RWPE2 (cell line): ENCODE results near the gene TBC1D19.

Source experiments
- ATAC-seq: fragments of 200-7000 bp; cut with Tn5 transposase; 3 replicates; pipeline ENCODE4 v1.9.1; 2021; ENCODE audit warnings: low read depth
- DNase-seq: peaks from one replicate; pipeline ENCODE4 v3.0.0-alpha.2; 2020; ENCODE audit warnings: low spot score
- H3K27ac ChIP-seq: fragments of 450-650 bp; 2 replicates; pipeline ENCODE4 v1.5.1; 2017; ENCODE audit warnings: mild to moderate bottlenecking; ENCODE audit not compliant: poor library complexity, severe bottlenecking
- H3K27me3 ChIP-seq: fragments of 250-450 bp; sonication (Bioruptor Pico); 2 replicates; pipeline ENCODE4 v1.5.1; 2021; ENCODE audit warnings: mild to moderate bottlenecking, moderate library complexity; ENCODE audit not compliant: insufficient read depth, poor library complexity, severe bottlenecking
- H3K36me3 ChIP-seq: fragments of 250-450 bp; sonication (Bioruptor Pico); 2 replicates; pipeline ENCODE4 v1.5.1; 2020; ENCODE audit warnings: low read depth, mild to moderate bottlenecking, moderate library complexity
- H3K4me1 ChIP-seq: fragments of 250-450 bp; sonication (Bioruptor Pico); 2 replicates; pipeline ENCODE4 v1.5.1; 2021; ENCODE audit warnings: mild to moderate bottlenecking, moderate library complexity; ENCODE audit not compliant: insufficient read depth, poor library complexity, severe bottlenecking
- H3K4me3 ChIP-seq: fragments of 250-450 bp; sonication (Bioruptor Pico); 2 replicates; pipeline ENCODE4 v1.5.1; 2021; ENCODE audit warnings: mild to moderate bottlenecking, moderate library complexity; ENCODE audit not compliant: severe bottlenecking
- H3K9me3 ChIP-seq: fragments of 250-450 bp; sonication (Bioruptor Pico); 2 replicates; pipeline ENCODE4 v1.5.1; 2021; ENCODE audit warnings: mild to moderate bottlenecking, moderate library complexity; ENCODE audit not compliant: severe bottlenecking
- TF ChIP-seq, protein P1 (sequence below): fragments of 450-650 bp; IDR thresholded peaks from one replicate; pipeline ENCODE4 v1.5.1; 2017; ENCODE audit warnings: mild to moderate bottlenecking, moderate library complexity; ENCODE audit not compliant: poor library complexity, severe bottlenecking

The TBC1D19 gene

DNA sequence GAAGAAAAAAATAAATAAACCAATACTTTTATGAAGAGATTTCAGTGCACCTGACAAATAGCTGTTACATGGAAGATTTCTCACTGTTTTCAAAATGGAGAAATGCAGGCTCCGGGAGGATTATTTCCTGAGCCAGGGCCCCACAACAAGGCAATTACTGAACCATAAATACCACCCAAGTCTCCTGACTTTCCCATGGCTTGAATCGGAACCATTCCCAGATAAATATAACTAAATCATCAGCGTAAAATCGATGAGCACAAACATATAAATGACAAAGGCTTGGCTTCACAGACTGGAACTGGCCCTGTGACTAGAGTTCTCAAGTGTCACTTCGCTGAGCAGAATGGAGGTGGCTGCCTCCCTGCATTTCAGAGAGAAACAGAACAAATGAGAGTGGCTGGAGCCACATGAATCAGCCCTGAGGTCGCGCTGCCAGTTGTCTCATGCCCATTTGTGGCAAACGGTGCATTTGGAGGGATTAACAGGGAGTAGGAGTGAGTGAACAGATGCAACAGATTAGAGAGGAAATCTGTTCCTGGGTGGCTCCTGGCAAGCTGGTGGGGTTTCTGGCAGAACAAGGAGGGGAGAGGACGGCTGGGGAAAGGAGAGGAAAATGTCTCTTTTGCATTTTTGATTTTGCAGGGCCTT lies 219.5 kb downstream of the TBC1D19 start:
- DNase-seq (no peak), ATAC-seq (no peak)
- H3K27ac ChIP-seq: no peak overlapping the region
- H3K27me3 ChIP-seq: no peaks in the 10 kb centered on the region
- no peak overlapping the region for H3K4me3 ChIP-seq
- no peaks in the 10 kb centered on the region for H3K4me1 ChIP-seq
- H3K9me3 ChIP-seq: no peaks in the 10 kb centered on the region
- TF ChIP-seq, protein P1, sequence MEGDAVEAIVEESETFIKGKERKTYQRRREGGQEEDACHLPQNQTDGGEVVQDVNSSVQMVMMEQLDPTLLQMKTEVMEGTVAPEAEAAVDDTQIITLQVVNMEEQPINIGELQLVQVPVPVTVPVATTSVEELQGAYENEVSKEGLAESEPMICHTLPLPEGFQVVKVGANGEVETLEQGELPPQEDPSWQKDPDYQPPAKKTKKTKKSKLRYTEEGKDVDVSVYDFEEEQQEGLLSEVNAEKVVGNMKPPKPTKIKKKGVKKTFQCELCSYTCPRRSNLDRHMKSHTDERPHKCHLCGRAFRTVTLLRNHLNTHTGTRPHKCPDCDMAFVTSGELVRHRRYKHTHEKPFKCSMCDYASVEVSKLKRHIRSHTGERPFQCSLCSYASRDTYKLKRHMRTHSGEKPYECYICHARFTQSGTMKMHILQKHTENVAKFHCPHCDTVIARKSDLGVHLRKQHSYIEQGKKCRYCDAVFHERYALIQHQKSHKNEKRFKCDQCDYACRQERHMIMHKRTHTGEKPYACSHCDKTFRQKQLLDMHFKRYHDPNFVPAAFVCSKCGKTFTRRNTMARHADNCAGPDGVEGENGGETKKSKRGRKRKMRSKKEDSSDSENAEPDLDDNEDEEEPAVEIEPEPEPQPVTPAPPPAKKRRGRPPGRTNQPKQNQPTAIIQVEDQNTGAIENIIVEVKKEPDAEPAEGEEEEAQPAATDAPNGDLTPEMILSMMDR: no peak
- H3K36me3 ChIP-seq: no peaks in the 10 kb centered on the region

GRCh38 chr4:26804451-26804850 lies 220.6 kb downstream of the TBC1D19 start:
- no peaks in the 10 kb centered on the region for H3K4me1 ChIP-seq

GRCh38 chr4:26804925-26805324 lies 221.0 kb downstream of the TBC1D19 start:
- H3K9me3 ChIP-seq: no peaks in the 10 kb centered on the region
- no peaks in the 10 kb centered on the region for H3K4me1 ChIP-seq
- DNase-seq (no peak), ATAC-seq (no peak)
- no peaks in the 10 kb centered on the region for H3K36me3 ChIP-seq
- no peak overlapping the region for H3K27ac ChIP-seq
- no peak overlapping the region for H3K4me3 ChIP-seq
- TF ChIP-seq, protein P1: no peak
- H3K27me3 ChIP-seq: no peaks in the 10 kb centered on the region

More at GRCh38 chr4:26804451-26804850, 220.6 kb downstream of the TBC1D19 start:
- H3K27ac ChIP-seq: no peak overlapping the region
- H3K9me3 ChIP-seq: no peaks in the 10 kb centered on the region
- ATAC-seq: no peak
- DNase-seq: no peak
- no peak overlapping the region for H3K4me3 ChIP-seq
- TF ChIP-seq, protein P1: no peak
- no peaks in the 10 kb centered on the region for H3K27me3 ChIP-seq
- H3K36me3 ChIP-seq: no peaks in the 10 kb centered on the region
